GM12878 (cell line): ENCODE results near the gene ZC3H12D. TPM values are rescaled to one million over a fixed set of nuclear protein-coding genes. Genes with fewer than 3 reads are reported as not detected.

Source experiments
- ATAC-seq: fragments of 200-7000 bp; cut with Tn5 transposase; 3 replicates; pipeline ENCODE4 v1.9.1; 2020; ENCODE audit warnings: mild to moderate bottlenecking, moderate library complexity
- BruUV-seq: library from RNA; stranded (reverse); fragments of 400-500 nt; replicated peaks from 2 replicates; lab custom pipeline; 2021; lab: Mats Ljungman, UMichigan
- CTCF ChIA-PET: fragments of 300-600 bp; sonication (Branson Sonifier 250); formaldehyde crosslinking; extraction: SDS; loops from one replicate; lab custom pipeline; 2021; ENCODE audit warnings: inconsistent platforms; lab: Yijun Ruan, JAX
- POLR2A ChIA-PET: fragments of 350-600 bp; formaldehyde crosslinking; extraction: SDS; loops from one replicate; lab custom pipeline; 2021; ENCODE audit warnings: inconsistent platforms; lab: Charles Lee
- RAD21 ChIA-PET: fragments of 300-600 bp; sonication (Branson Sonifier 250); formaldehyde crosslinking; loops from one replicate; lab custom pipeline; 2023; ENCODE audit warnings: antibody characterized with exemption; ENCODE audit not compliant: unreplicated experiment; lab: Charles Lee
- SMC1A ChIA-PET: fragments of 300-600 bp; sonication (Branson Sonifier 250); formaldehyde crosslinking; loops from one replicate; lab custom pipeline; 2023; ENCODE audit not compliant: unreplicated experiment, uncharacterized antibody; lab: Charles Lee
- DNase-seq: peaks from one replicate; pipeline ENCODE4 v3.0.0-alpha.2; 2011; ENCODE audit warnings: low read depth, low spot score
- FAIRE-seq: peaks from 3 replicates; lab custom pipeline; 2011; peaks lifted over from hg19 to GRCh38; lab: Jason Lieb, UNC
- H2AFZ ChIP-seq: 2 replicates; pipeline ENCODE4 v1.6.0; 2011; ENCODE audit warnings: low read depth, low read length, control low read depth; ENCODE audit not compliant: control insufficient read depth
- H3K27ac ChIP-seq: 2 replicates; pipeline ENCODE4 v1.5.1; 2011; ENCODE audit warnings: control low read depth; ENCODE audit not compliant: control insufficient read depth, insufficient read depth
- H3K27me3 ChIP-seq, 2 experiments: replicated peaks in 1 of 2; 2 replicates each; pipeline versions ENCODE4 v1.6.0 to v1.6.1; 2011; ENCODE audit warnings: low read length in 1 of 2; ENCODE audit not compliant: control insufficient read depth in 2 of 2, insufficient read depth in 2 of 2
- H3K36me3 ChIP-seq, 2 experiments: 2 replicates each; pipeline ENCODE4 v1.5.1; 2011; ENCODE audit warnings: low read length in 1 of 2; ENCODE audit not compliant: control insufficient read depth in 2 of 2, insufficient read depth in 2 of 2
- H3K4me1 ChIP-seq: 2 replicates; pipeline ENCODE4 v1.6.1; 2011; ENCODE audit warnings: mild to moderate bottlenecking, low read length, moderate library complexity, mixed read lengths; ENCODE audit not compliant: control insufficient read depth, insufficient read depth
- H3K4me2 ChIP-seq: 2 replicates; pipeline ENCODE4 v1.6.0; 2011; ENCODE audit warnings: control low read depth; ENCODE audit not compliant: control insufficient read depth, insufficient read depth
- H3K4me3 ChIP-seq: fragments of 200-600 bp; sonication (generic); 2 replicates; pipeline ENCODE4 v1.5.1; 2016
- H3K79me2 ChIP-seq: 2 replicates; pipeline ENCODE4 v1.6.0; 2011; ENCODE audit warnings: low read length; ENCODE audit not compliant: control insufficient read depth, insufficient read depth
- H3K9ac ChIP-seq: 2 replicates; pipeline ENCODE4 v1.8.0; 2011; ENCODE audit warnings: low read length, control low read depth, mixed read lengths; ENCODE audit not compliant: control insufficient read depth, insufficient read depth
- H3K9me3 ChIP-seq: replicated peaks from 3 replicates; pipeline ENCODE4 v1.5.1; 2011; ENCODE audit warnings: mild to moderate bottlenecking, low read length; ENCODE audit not compliant: control insufficient read depth, insufficient read depth
- H4K20me1 ChIP-seq: 2 replicates; pipeline ENCODE4 v1.6.0; 2011; ENCODE audit not compliant: control insufficient read depth, insufficient read depth
- BHLHE40 ChIP-seq, 2 experiments: fragments of 450-650 bp in 1 of 2; IDR thresholded peaks; 2 replicates each; pipeline ENCODE4 v1.6.1; 2011 to 2017; ENCODE audit warnings: low read depth in 2 of 2, borderline replicate concordance in 1 of 2, improper control_type of control experiment in 1 of 2, low read length in 1 of 2, mild to moderate bottlenecking in 1 of 2
- CREB1 ChIP-seq: IDR thresholded peaks from 2 replicates; pipeline ENCODE4 v1.6.1; 2012; ENCODE audit warnings: low read depth, mild to moderate bottlenecking, inconsistent platforms
- DPF2 ChIP-seq: fragments of 450-650 bp; IDR thresholded peaks from 2 replicates; pipeline ENCODE4 v1.6.1; 2017; ENCODE audit warnings: mild to moderate bottlenecking
- IKZF2 ChIP-seq, 2 experiments: fragments of 450-650 bp; IDR thresholded peaks; 2 replicates each; pipeline ENCODE4 v1.6.1; 2017; ENCODE audit warnings: mild to moderate bottlenecking in 2 of 2, moderate library complexity in 2 of 2
- KDM1A ChIP-seq: fragments of 200-600 bp; sonication (generic); IDR thresholded peaks from 2 replicates; pipeline ENCODE4 v1.6.1; 2016; ENCODE audit warnings: borderline replicate concordance
- MTA2 ChIP-seq: fragments of 450-650 bp; IDR thresholded peaks from 2 replicates; pipeline ENCODE4 v1.6.1; 2016; ENCODE audit warnings: low read depth, mild to moderate bottlenecking, moderate library complexity
- MYC ChIP-seq: IDR thresholded peaks from 2 replicates; pipeline ENCODE4 v1.6.1; 2011; ENCODE audit warnings: mild to moderate bottlenecking, low read length, moderate library complexity, inconsistent platforms; ENCODE audit not compliant: insufficient read depth, insufficient replicate concordance, insufficient read length, severe bottlenecking
- STAT3 ChIP-seq: IDR thresholded peaks from 2 replicates; pipeline ENCODE4 v1.6.1; 2011; ENCODE audit warnings: low read depth, low read length, improper control_type of control experiment
- TARDBP ChIP-seq: IDR thresholded peaks from 2 replicates; pipeline ENCODE4 v1.6.1; 2016; ENCODE audit warnings: borderline replicate concordance
- ZBED1 ChIP-seq: IDR thresholded peaks from 2 replicates; pipeline ENCODE4 v1.6.1; 2016; ENCODE audit warnings: borderline replicate concordance
- ZBTB40 ChIP-seq: fragments of 450-650 bp; IDR thresholded peaks from 2 replicates; pipeline ENCODE4 v1.6.1; 2016; ENCODE audit warnings: mild to moderate bottlenecking, moderate library complexity, borderline replicate concordance
- WGBS: methylation state at CpG from one replicate; pipeline ENCODE4 v1.1.6; 2016; ENCODE audit warnings: low lambda C conversion rate; ENCODE audit not compliant: insufficient replicate concordance, insufficient coverage; ENCODE audit errors: missing lambda C conversion rate; 5-methylcytosine and 5-hydroxymethylcytosine counted together
- in situ Hi-C: fragments of 300-500 bp; cut with MboI; formaldehyde crosslinking; loops from 9 replicates; pipeline ENCODE4 v1.14.3; 2018; ENCODE audit warnings: mixed read lengths
- intact Hi-C: fragments of 100-400 bp; cut with micrococcal nuclease; formaldehyde crosslinking; loops from one replicate; pipeline ENCODE4 v1.14.2; 2022; ENCODE audit not compliant: unreplicated experiment
- polyA plus RNA-seq, 11 experiments: library from polyadenylated mRNA; depleted of rRNA in 4 of 11; unstranded in 6 of 11; stranded (reverse) in 5 of 11; fragments of >200 nt; fragmentation: Nextera tagmentation in 4 of 11; fragmentation: Illumina TruSeq in 1 of 11; extraction: Ambion mirVana in 4 of 11; extraction: Trizol in 1 of 11; gene quantifications; 1 replicate in 1 of 11; 2 replicates in 10 of 11; pipeline versions ENCODE4 v1.2.1 to v1.2.3, GENCODE V29; 2011 to 2016; ENCODE audit warnings: inconsistent platforms in 2 of 11, missing spikeins in 2 of 11, low read depth in 1 of 11
- total RNA-seq, 4 experiments: library from RNA; depleted of rRNA in 3 of 4; stranded (reverse); fragments of >200 nt in 3 of 4; fragmentation: Illumina TruSeq in 1 of 4; extraction: Trizol in 1 of 4; gene quantifications; 2 replicates each; pipeline versions ENCODE4 v1.2.1 to v1.2.3, GENCODE V29; 2013 to 2021
- TF ChIP-seq, protein P1 (sequence below): IDR thresholded peaks from 2 replicates; pipeline ENCODE4 v1.6.1; 2012; ENCODE audit warnings: low read depth, low read length, improper control_type of control experiment

ZC3H12D gene
- total and polyA plus RNA-seq, 10 of the 15 experiments (the other 5 are each of a cell fraction or from before 2014, with no cell fraction given): 1.4 to 29.7 (median 8.8) TPM

- TF ChIP-seq ZBTB40 (no peak), IKZF2 (IDR thresholded peaks at IDR 0.05) (peak; percentile 48 to 52; a peak in 2 of 4 replicates), MYC (no peak), BHLHE40 (IDR thresholded peaks at IDR 0.05; ENCODE audit: borderline replicate concordance in 1 of 2, low read depth in 2 of 2, low read length in 1 of 2) (no peak)
Measured at GRCh38 chr6:149483334-149483725, 1.5 kb downstream of the ZC3H12D start (continued).

DNA sequence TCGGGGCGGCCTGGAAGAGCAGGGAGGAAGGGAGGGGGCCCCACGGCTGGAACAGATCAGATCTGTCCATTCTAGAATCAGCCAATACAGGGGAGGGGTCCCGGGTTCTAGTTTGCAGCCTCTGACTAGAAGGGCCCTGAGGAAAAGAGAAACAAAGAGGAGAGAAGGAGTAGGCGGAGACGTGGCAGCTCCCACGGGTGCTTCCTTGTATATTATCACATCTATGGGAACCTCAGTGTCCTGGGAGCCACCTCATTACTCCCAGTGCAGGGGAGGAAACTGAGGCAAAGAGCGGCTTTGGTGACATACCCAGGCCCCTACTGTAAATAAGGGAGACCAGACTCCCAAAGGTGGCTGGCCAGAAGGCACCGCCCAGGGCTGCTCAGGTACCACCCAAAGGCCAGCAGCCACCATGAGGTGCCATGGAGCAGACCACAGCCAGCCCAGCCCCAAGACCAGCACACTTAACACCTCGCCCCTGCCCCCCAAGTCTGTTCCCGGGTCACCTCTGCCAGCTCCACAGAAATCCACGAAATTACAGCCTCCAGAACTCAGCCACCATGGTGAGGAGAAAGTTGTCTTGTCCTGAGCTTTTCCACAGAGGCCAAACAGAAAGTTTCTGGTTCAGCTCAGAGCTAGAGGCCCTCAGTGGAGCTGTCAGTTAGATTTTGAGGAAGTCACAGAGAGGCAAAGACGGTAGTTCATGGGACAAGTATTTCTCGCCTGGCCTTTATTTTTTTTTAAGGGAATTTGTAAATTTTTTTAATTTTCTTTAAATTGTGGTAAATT is 2.1 kb downstream of the ZC3H12D start:
- Histone ChIP-seq H3K4me2 (peak overlapping the region; percentile 98), H3K4me3 (peak overlapping the region; percentile 90), H3K9ac (peak overlapping the region; percentile 88), H3K4me1 (peaks cover 28% of the 10 kb centered on the region), H3K27me3 (no peaks in the 10 kb centered on the region), H4K20me1 (no peaks in the 10 kb centered on the region), H3K27ac (peak overlapping the region; percentile 95), H2AFZ (peak overlapping the region; percentile 33), H3K36me3 (no peaks in the 10 kb centered on the region), H3K9me3 (no peaks in the 10 kb centered on the region), H3K79me2 (peaks cover 70% of the 10 kb centered on the region)
- TSS peak; percentile 75 for BruUV-seq
- in situ Hi-C loops: no loop called here
- peak; percentile 43 for ATAC-seq
- ChIA-PET CTCF (interaction anchor here (0.8 to 3.4 kb wide), 6 partner anchors 20 to 451 kb away, joined by 3 to 19 read pairs (median 4); no protein-coding TSS in a partner anchor), SMC1A (interaction anchor here (0.8 to 2.3 kb wide), 8 partner anchors 18 to 432 kb away, joined by 3 to 12 read pairs (median 4); no protein-coding TSS in a partner anchor), RAD21 (interaction anchor here (0.6 to 1.1 kb wide), 9 partner anchors 20 to 454 kb away, joined by 3 to 5 read pairs (median 3); partner anchors contain the start of genes GINM1 and TAB2), POLR2A (interaction anchor here (0.6 to 1.5 kb wide), 6 partner anchors 90 to 437 kb away, joined by 3 to 4 read pairs (median 3); no protein-coding TSS in a partner anchor)
- FAIRE-seq: no peak
- no peak for DNase-seq
- WGBS: 0% methylated on average over 11 of the region's 14 CpGs
- intact Hi-C loops: no loop called here
- no peak for TF ChIP-seq STAT3
- TF ChIP-seq, protein P1, sequence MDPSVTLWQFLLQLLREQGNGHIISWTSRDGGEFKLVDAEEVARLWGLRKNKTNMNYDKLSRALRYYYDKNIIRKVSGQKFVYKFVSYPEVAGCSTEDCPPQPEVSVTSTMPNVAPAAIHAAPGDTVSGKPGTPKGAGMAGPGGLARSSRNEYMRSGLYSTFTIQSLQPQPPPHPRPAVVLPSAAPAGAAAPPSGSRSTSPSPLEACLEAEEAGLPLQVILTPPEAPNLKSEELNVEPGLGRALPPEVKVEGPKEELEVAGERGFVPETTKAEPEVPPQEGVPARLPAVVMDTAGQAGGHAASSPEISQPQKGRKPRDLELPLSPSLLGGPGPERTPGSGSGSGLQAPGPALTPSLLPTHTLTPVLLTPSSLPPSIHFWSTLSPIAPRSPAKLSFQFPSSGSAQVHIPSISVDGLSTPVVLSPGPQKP: no peak
- no peak for TF ChIP-seq TARDBP
- no peak; the same call in 1 of the 2 replicates for TF ChIP-seq DPF2
- no peak for TF ChIP-seq CREB1
- no peak; the same call in 1 of the 2 replicates for TF ChIP-seq ZBED1
- TF ChIP-seq MTA2: no peak
- TF ChIP-seq KDM1A: no peak
